Thyroid gland (tissue), 4 donors: ENCODE results near the gene CD2AP.

Experiments used
- CTCF ChIP-seq, 6 experiments: fragments of 200-600 bp in 3 of 6; fragments of 450-650 bp in 3 of 6; sonication (generic) in 3 of 6; IDR thresholded peaks; one replicate each; pipeline ENCODE4 v1.5.1; 2016 to 2019; ENCODE audit warnings: antibody characterized with exemption in 6 of 6, mild to moderate bottlenecking in 2 of 6, inconsistent platforms in 1 of 6, moderate library complexity in 1 of 6
- POLR2A ChIP-seq, 2 donors: fragments of 450-650 bp; IDR thresholded peaks; one replicate each; pipeline ENCODE4 v1.6.1; 2017; ENCODE audit warnings: antibody characterized with exemption in 2 of 2, mild to moderate bottlenecking in 2 of 2, moderate library complexity in 1 of 2

- TF ChIP-seq CTCF (IDR thresholded peaks at IDR 0.05) (no peak), POLR2A (IDR thresholded peaks at IDR 0.05) (no peak)
These were observed 114.7 kb downstream of the CD2AP start for GRCh38 chr6:47592131-47592840.
